Dermis blood vessel endothelial cell (primary cell): ENCODE data around the gene C3. TPM values are rescaled to one million over a fixed set of nuclear protein-coding genes. Genes with fewer than 3 reads are reported as not detected.
"Not testable (repeated sequence)": the region's sequence is repeated elsewhere in the genome, so short reads cannot be mapped to it uniquely, and the experiment has no call there.

Experiments
- DNase-seq: peaks from one replicate; pipeline ENCODE4 v3.0.0; 2010
- total RNA-seq: library from RNA; depleted of rRNA; stranded (reverse); fragments of >200 nt; gene quantifications from 2 replicates; pipeline ENCODE4 v1.2.3, GENCODE V29; 2014

The C3 gene
- total RNA-seq, 1 donor from 2014 or later = 33.5 TPM

DNA sequence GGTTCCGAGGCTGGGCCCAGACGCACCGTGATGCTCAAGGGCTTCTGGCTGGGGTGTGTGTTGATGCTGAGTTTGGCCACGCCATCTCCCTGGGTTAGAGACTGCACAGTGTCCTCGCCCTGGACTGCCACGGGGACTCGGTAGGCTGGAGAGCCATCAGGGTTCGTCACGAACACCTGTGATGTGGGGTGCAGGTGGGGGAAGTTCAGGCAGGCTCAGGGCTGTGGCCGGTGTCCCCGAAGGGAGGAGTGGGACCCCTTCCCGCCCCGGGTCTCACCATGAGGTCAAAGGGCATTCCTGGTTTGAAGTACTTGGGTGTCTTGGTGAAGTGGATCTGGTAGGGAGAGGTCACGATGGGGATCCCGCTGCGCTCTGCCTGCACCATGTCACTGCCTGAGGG, 8.2 kb downstream of the C3 start:
- DNase-seq = no peak

GRCh38 chr19:6711605-6712004, 8.8 kb downstream of the C3 start:
- DNase-seq = no peak

GRCh38 chr19:6711078-6711361, 9.4 kb downstream of the C3 start:
- no peak for DNase-seq

DNA sequence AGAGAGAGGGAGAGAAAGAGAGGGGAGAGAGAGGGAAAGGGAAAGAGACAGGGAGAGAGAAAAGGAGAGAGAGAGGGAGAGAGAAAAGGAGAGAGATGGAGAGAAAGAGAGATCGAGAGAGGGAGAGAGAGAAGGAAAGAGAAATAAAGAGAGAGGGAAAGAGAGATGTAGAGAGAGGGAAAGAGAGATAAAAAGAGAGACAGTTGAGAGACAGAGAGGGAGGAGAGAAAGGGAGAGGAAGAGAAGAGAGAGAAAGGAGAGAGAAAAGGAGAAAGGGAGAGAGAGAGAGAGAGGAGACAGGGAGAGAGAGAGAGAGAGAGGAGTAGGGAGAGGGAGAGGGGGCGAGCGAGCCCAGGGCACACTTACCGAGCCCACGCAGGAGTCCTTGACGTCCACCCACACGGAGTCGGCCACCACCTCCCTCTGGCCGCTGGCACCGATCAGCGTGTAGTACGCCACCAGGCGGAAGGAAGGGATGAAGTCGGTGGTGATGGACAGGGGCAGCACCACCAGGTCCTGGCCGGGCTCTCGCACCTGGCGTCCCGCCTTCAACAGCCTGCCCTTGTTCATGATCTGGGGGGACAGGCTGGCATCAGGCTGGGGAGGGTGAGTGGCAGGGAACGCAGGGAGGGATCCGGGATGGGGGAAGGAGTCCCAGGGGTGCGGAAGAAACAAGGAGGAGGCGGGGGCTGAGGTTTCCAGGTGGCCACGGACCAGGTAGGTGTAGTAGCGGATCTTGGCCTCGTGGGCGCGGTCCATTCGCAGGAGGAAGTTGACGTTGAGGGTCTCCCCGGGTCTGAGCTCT, 10.0 kb downstream of the C3 start:
- DNase-seq = no peak

GRCh38 chr19:6709549-6709948, 10.9 kb downstream of the C3 start:
- no peak for DNase-seq

DNA sequence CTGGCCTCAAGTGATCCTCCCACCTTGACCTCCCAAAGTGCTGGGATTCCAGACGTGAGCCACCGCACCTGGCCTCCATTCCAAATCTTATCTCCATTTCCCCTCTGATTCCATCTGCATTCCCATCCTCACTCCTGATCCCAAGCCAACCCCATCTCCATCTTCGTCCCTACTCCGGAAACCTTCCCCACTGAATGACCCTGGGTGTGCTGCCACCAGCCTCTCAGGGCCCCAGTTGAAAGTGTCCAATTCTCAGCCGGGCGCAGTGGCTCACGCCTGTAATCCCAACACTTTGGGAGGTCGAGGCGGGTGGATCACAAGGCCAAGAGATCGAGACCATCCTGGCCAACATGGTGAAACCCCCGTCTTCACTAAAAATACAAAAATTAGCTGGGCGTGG, 11.5 kb downstream of the C3 start:
- DNase-seq = not testable (repeated sequence)

DNA sequence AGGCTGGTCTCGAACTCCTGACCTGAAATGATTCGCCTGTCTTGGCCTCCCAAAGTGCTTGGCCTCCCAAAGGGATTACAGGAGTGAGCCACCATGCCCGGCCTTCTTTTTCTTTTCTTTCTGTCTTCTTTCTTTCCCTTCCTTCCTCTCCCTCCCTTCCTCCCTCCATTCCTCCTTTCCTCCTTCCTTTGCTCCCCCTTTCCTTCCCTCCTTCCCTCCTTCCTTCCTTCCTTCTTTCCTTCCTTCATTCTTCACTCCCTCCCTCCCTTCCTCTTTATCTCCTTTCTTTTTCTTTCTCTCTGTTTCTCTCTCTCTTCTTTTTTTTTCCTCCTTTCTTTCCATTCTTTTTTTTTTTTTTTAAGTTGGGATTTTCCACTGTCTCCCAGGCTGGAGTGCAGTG, 12.1 kb downstream of the C3 start:
- DNase-seq = no peak

GRCh38 chr19:6707658-6708018, 12.8 kb downstream of the C3 start:
- no peak for DNase-seq

- DNase-seq = no peak
Measured at GRCh38 chr19:6707011-6707657, 13.3 kb downstream of the C3 start.

DNA sequence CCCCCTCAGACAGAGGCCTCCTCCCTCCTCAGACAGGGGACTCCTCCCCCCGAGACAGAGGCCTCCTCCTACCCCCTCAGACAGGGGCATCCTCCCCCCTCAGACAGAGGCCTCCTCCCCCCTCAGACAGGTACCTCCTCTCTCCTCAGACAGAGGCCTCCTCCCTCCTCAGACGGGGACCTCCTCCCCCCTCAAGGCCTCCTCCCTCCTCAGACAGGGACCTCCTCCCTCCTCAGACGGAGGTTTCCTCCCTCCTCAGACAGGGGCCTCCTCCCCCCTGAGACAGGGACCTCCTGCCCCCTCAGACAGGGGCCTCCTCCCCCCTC, 13.9 kb downstream of the C3 start:
- no peak for DNase-seq

GRCh38 chr19:6705931-6706632, 14.4 kb downstream of the C3 start:
- DNase-seq = no peak

GRCh38 chr19:6700586-6701316, 19.7 kb downstream of the C3 start:
- no peak for DNase-seq

DNA sequence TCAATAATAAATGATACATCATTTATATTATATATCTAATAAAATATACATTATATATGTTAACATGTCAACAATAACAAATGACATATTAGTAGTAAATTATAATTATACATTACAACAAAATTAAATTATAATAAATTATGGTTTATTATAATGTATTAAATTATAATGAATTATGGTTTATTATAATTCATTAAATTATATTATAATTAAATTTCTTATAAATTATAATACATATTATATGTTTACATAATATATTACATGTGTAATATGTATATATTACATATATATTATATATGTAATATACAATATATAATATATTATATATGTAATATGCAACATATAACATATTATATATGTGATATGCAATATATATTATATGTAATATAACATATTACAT, 20.5 kb downstream of the C3 start:
- no peak for DNase-seq

DNA sequence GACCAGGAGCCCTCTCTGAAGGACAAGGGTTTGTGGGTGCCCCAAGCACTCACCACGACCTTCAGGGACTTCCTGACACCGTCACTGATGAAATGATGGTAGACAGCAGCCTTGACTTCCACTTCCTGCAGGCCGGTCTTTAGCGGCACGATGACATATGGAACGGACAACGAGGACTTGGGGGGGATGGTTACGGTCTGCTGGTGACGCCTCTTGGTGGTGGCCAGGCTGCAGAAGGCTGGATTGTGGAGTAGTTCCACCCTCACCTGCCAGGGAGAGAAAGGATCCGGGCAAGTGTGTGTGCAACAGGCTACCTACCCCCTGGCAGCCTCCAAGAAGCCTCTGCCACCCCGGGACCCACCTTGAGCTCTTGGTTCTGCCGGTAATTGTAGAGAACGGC, 23.2 kb downstream of the C3 start:
- no peak for DNase-seq

DNA sequence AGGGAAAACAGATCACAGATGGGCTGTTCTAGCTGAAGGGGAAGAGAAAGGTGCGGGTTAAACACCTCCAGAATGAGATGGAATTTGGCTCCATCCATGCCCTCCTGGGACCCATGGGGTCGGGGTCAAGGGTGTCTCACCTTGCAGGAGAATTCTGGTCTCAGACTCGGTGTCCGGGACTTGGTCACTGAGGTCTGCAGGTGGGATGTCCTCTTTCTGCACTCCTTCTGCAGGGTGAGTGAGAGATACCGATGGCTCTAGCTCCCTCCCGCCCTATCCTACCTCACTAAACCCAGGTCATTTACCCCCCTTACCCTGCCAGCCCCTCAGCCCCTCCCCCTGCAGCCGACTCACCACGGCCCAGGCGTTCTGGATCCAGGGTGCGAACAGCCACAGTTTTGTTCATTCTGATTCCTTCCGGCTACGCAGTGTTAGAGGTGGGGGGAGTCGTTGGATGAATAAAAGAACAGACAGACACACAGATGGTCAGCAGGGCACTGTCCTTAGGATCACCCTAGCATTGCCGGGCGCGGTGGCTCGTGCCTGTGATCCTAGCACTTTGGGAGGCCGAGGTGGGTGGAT, 24.1 kb downstream of the C3 start:
- DNase-seq = no peak

DNA sequence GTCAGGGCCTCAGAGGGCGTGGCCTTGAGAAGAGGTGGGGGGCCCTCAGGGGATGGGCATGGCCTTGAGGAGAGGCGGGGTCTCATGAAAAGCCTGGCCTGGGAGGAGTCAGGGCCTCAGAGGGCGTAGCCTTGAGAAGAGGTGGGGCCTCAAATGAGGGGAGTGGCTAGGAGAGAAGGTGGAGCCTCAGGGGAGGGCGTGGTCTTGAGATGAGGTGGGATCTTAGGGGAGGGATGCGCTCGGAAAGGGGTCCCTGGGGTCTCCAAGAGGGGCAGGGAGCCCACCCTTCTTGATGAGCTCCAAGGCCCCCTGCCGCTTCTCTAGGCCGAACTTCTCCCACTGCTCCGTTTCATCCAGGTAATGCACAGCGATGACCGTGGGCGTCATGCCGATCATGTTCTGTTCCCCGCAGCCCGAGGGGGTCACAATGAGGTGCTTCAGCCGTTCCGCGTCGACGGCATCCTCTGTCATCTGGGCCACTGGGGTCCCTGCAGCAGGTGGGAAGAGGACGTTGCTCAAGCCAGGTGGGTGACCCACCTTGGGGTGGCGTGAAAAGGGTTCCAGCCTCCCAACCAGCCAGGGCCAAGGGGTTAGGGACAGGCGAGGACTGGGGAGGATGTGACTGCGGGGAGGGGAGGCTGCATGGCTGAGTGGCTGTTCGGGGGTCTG, 26.2 kb downstream of the C3 start:
- DNase-seq = no peak

- no peak for DNase-seq
Measured at GRCh38 chr19:6693681-6694080, 26.8 kb downstream of the C3 start.

GRCh38 chr19:6693056-6693471, 27.4 kb downstream of the C3 start:
- no peak for DNase-seq

GRCh38 chr19:6692027-6692426, 28.4 kb downstream of the C3 start:
- DNase-seq = no peak

GRCh38 chr19:6691342-6691741, 29.1 kb downstream of the C3 start:
- no peak for DNase-seq

GRCh38 chr19:6690160-6690885, 30.1 kb downstream of the C3 start:
- DNase-seq = no peak

DNA sequence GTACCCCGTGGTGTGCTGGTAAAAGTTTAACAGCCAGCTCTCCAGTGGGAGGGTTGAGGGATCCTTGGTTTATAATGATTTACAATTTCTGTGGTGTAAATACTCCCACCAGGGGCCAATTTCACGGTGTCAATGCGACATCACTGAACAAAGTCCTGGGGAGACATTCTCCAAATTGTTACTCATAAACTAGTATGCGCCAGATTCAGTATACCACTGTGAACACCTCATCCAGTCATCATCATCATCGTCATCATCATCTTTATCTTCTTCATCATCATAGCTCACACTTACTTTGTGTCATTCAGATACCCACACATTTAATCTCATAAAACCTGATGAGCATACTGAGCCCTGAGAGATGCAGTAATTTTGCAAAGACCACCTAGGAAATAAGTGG, 33.3 kb downstream of the C3 start:
- DNase-seq = no peak
